HepG2 (cell line): ENCODE data around the gene FBRSL1. TPM values are rescaled to one million over a fixed set of nuclear protein-coding genes. Genes with fewer than 3 reads are reported as not detected.

Experiments
- ATAC-seq: fragments of 200-7000 bp; cut with Tn5 transposase; 3 replicates; pipeline ENCODE4 v1.9.1; 2020; ENCODE audit warnings: mild to moderate bottlenecking, moderate library complexity
- BruUV-seq: library from RNA; stranded (reverse); fragments of 400-500 nt; replicated peaks from 2 replicates; lab custom pipeline; 2021; lab: Mats Ljungman, UMichigan
- CTCF ChIA-PET: fragments of 300-600 bp; formaldehyde crosslinking; extraction: SDS; loops from one replicate; lab custom pipeline; 2021; ENCODE audit warnings: low total read pairs, inconsistent platforms, low intra/inter-chr PET ratio; lab: Yijun Ruan, JAX
- POLR2A ChIA-PET: fragments of 350-600 bp; sonication (Branson Sonifier 250); formaldehyde crosslinking; loops from one replicate; lab custom pipeline; 2020; ENCODE audit warnings: antibody characterized with exemption, inconsistent platforms; lab: Yijun Ruan, JAX
- DNase-seq: peaks from one replicate; pipeline ENCODE4 v3.0.0-alpha.2; 2015; ENCODE audit warnings: low spot score
- FAIRE-seq: peaks from 3 replicates; lab custom pipeline; 2011; peaks lifted over from hg19 to GRCh38; lab: Jason Lieb, UNC
- H2AFZ ChIP-seq: one replicate; pipeline ENCODE4 v1.6.1; 2011; ENCODE audit warnings: low read length, inconsistent platforms
- H3K27ac ChIP-seq: fragments of 300-600 bp; 3 replicates; pipeline ENCODE4 v1.8.0; 2011; ENCODE audit warnings: mixed run types, mild to moderate bottlenecking, mixed read lengths, low read length, inconsistent platforms; ENCODE audit not compliant: insufficient read depth; ENCODE audit errors: extremely low read length
- H3K27me3 ChIP-seq, 2 experiments: fragments of 200-600 bp in 1 of 2; 2 replicates in 1 of 2; 3 replicates in 1 of 2; pipeline versions ENCODE4 v1.6.0 to v1.8.0; 2011; ENCODE audit warnings: low read length in 2 of 2, mild to moderate bottlenecking in 2 of 2, moderate library complexity in 2 of 2, inconsistent platforms in 1 of 2; ENCODE audit not compliant: insufficient read depth in 2 of 2, control insufficient read depth in 1 of 2
- H3K36me3 ChIP-seq, 2 experiments: fragments of 200-600 bp in 1 of 2; replicated peaks in 1 of 2; 2 replicates in 1 of 2; 3 replicates in 1 of 2; pipeline versions ENCODE4 v1.5.1 to v1.8.0; 2011; ENCODE audit warnings: low read length in 2 of 2, inconsistent platforms in 1 of 2; ENCODE audit not compliant: insufficient read depth in 2 of 2, control insufficient read depth in 1 of 2
- H3K4me1 ChIP-seq: 2 replicates; pipeline ENCODE4 v1.5.1; 2012; ENCODE audit warnings: low read length, inconsistent platforms; ENCODE audit not compliant: insufficient read depth
- H3K4me2 ChIP-seq: 2 replicates; pipeline ENCODE4 v1.6.0; 2011; ENCODE audit warnings: low read depth, low read length, inconsistent platforms
- H3K4me3 ChIP-seq, 3 experiments: fragments of 200-600 bp in 1 of 3; sonication (generic), shearing (Covaris generic) in 1 of 3; replicated peaks in 1 of 3; 2 replicates each; pipeline ENCODE4 v1.5.1; 2011 to 2016; ENCODE audit warnings: low read length in 3 of 3, inconsistent platforms in 2 of 3, low read depth in 2 of 3, mild to moderate bottlenecking in 2 of 3, control low read depth in 1 of 3, mixed read lengths in 1 of 3; ENCODE audit not compliant: insufficient read depth in 1 of 3
- H3K79me2 ChIP-seq: one replicate; pipeline ENCODE4 v1.6.1; 2011; ENCODE audit warnings: low read length, inconsistent platforms; ENCODE audit not compliant: insufficient read depth
- H3K9ac ChIP-seq: 2 replicates; pipeline ENCODE4 v1.6.0; 2011; ENCODE audit warnings: mild to moderate bottlenecking, low read depth, low read length, inconsistent platforms; ENCODE audit not compliant: insufficient read depth
- H3K9me3 ChIP-seq: 2 replicates; pipeline ENCODE4 v1.5.1; 2012; ENCODE audit warnings: mild to moderate bottlenecking, low read length
- H4K20me1 ChIP-seq: 2 replicates; pipeline ENCODE4 v1.6.0; 2011; ENCODE audit warnings: inconsistent platforms, mild to moderate bottlenecking, low read length, moderate library complexity; ENCODE audit not compliant: insufficient read depth
- BHLHE40 ChIP-seq: IDR thresholded peaks from 2 replicates; pipeline ENCODE4 v1.6.1; 2011; ENCODE audit warnings: low read length, improper control_type of control experiment
- MAZ ChIP-seq, 2 experiments: sonication (generic) in 1 of 2; formaldehyde crosslinking in 1 of 2; IDR thresholded peaks; 2 replicates each; pipeline versions ENCODE4 v1.5.0 to v1.6.1; 2012 to 2020; ENCODE audit warnings: low read depth in 2 of 2, mild to moderate bottlenecking in 2 of 2, borderline replicate concordance in 1 of 2, improper control_type of control experiment in 1 of 2, low read length in 1 of 2, missing genetic modification reagents in 1 of 2, moderate library complexity in 1 of 2
- WGBS: methylation state at CpG from one replicate; pipeline ENCODE4 v1.1.6; 2017; ENCODE audit warnings: low lambda C conversion rate; 5-methylcytosine and 5-hydroxymethylcytosine counted together
- in situ Hi-C: cut with HindIII; loops from 2 replicates; pipeline ENCODE4 v1.10.0; 2017; ENCODE audit warnings: low pct_unique_long_range_greater_than_20kb; ENCODE audit not compliant: extremely low pct_ligation_motif_present
- intact Hi-C: fragments of 100-400 bp; cut with micrococcal nuclease; formaldehyde crosslinking; loops from one replicate; pipeline ENCODE4 v1.10.0; 2022; ENCODE audit not compliant: unreplicated experiment
- polyA plus RNA-seq, 8 experiments: library from polyadenylated mRNA; depleted of rRNA in 3 of 8; stranded (reverse) in 7 of 8; unstranded in 1 of 8; fragments of >200 nt; fragmentation: Illumina TruSeq in 4 of 8; extraction: Trizol in 4 of 8; gene quantifications; 2 replicates each; pipeline versions ENCODE4 v1.2.1 to v1.2.3, GENCODE V29; 2011 to 2016; ENCODE audit warnings: low read depth in 4 of 8, missing spikeins in 1 of 8, mixed read lengths in 1 of 8; ENCODE audit not compliant: insufficient read depth in 1 of 8
- total RNA-seq, 5 experiments: library from RNA; depleted of rRNA; stranded (reverse); fragments of >200 nt; fragmentation: Illumina TruSeq; extraction: Trizol; gene quantifications; 2 replicates each; pipeline ENCODE4 v1.2.3, GENCODE V29; 2016; ENCODE audit warnings: low read depth in 1 of 5
- TF ChIP-seq, protein P1 (sequence below): sonication (generic); formaldehyde crosslinking; IDR thresholded peaks from 2 replicates; pipeline ENCODE4 v1.5.0; 2020; ENCODE audit warnings: mild to moderate bottlenecking, missing genetic modification reagents, moderate library complexity

Gene FBRSL1
- total and polyA plus RNA-seq, 2 of the 13 experiments (the other 11 are each of a cell fraction or from before 2014, with no cell fraction given) = 3.6 to 7.9 TPM

- FAIRE-seq (no peak), ATAC-seq (peak; percentile 8), DNase-seq (no peak)
- Histone ChIP-seq H3K4me2 (no peak overlapping the region), H3K79me2 (no peaks in the 10 kb centered on the region), H3K9ac (no peak overlapping the region), H2AFZ (no peak overlapping the region), H3K4me3 (no peak overlapping the region), H4K20me1 (peaks cover 12% of the 10 kb centered on the region; the same call in 1 of the 2 replicates), H3K9me3 (peaks cover 9% of the 10 kb centered on the region), H3K27ac (no peak overlapping the region), H3K4me1 (peaks cover 6% of the 10 kb centered on the region), H3K36me3 (peaks cover 2 to 3% of the 10 kb centered on the region in 2 experiments; a peak in 3 of 5 replicates), H3K27me3 (no peaks in the 10 kb centered on the region)
- TF ChIP-seq MAZ (IDR thresholded peaks at IDR 0.05; ENCODE audit: borderline replicate concordance, low read depth, low read length) = no peak
- no peak for TF ChIP-seq MAZ (CRISPR knock-in tag; IDR thresholded peaks at IDR 0.05; ENCODE audit: low read depth)
- TF ChIP-seq BHLHE40 = no peak
- TF ChIP-seq, protein P1, sequence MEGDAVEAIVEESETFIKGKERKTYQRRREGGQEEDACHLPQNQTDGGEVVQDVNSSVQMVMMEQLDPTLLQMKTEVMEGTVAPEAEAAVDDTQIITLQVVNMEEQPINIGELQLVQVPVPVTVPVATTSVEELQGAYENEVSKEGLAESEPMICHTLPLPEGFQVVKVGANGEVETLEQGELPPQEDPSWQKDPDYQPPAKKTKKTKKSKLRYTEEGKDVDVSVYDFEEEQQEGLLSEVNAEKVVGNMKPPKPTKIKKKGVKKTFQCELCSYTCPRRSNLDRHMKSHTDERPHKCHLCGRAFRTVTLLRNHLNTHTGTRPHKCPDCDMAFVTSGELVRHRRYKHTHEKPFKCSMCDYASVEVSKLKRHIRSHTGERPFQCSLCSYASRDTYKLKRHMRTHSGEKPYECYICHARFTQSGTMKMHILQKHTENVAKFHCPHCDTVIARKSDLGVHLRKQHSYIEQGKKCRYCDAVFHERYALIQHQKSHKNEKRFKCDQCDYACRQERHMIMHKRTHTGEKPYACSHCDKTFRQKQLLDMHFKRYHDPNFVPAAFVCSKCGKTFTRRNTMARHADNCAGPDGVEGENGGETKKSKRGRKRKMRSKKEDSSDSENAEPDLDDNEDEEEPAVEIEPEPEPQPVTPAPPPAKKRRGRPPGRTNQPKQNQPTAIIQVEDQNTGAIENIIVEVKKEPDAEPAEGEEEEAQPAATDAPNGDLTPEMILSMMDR (CRISPR knock-in tag) = peak; percentile 23; the same call in 1 of the 2 replicates
- intact Hi-C loops = loop anchor here (1.0 to 5.0 kb wide), 2 partner anchors 62 to 105 kb away; no protein-coding TSS in a partner anchor
- WGBS = 95% methylated on average over 7 of the region's 25 CpGs
- ChIA-PET POLR2A (no interaction called here), CTCF (interaction anchor here (1.6 to 3.3 kb wide), 3 partner anchors 44 to 108 kb away, joined by 7 to 31 read pairs (median 12); no protein-coding TSS in a partner anchor)
- BruUV-seq = no TSS peak
- in situ Hi-C loops = loop anchor here (5.0 kb wide), 1 partner anchor 105 kb away; no protein-coding TSS in a partner anchor
Measured at GRCh38 chr12:132522592-132523380, 32.8 kb downstream of the FBRSL1 start.
